ENCODE measurements around the gene TNFRSF19. TPM values are rescaled to one million over a fixed set of nuclear protein-coding genes. Genes with fewer than 3 reads are reported as not detected.

The TNFRSF19 gene
- total and polyA plus RNA-seq, 7 experiments from 2014 or later = 0.10 to 0.24 TPM; not detected in 5

DNA sequence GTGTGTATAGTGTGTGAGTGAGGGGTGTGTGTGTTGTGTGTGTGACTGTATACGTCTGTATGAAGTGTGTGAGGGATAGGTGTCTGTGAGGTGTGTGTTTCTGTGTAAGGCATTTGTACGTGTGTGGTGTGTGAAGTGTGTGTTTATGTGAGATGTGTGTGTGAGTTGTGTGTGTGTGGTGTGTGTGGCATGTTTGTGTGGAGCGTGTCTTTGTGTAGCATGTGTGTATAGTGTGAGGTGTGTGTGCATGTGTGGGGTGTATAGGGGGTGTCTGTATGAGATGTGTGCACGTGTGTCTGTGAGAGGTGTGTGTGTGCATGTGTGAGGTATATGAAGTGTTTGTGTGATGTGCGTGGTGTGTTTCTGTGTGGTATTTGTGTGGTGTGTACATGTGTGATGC lies 13.2 kb upstream of the TNFRSF19 start:
- ChIA-PET POLR2A (no interaction called here), CTCF (no interaction called here)
- no peaks in the 10 kb centered on the region for H3K36me3 Mint-ChIP-seq
- intact Hi-C loops (cut with micrococcal nuclease) = no loop called here
- H3K4me3 Mint-ChIP-seq = no peak overlapping the region
- no peaks in the 10 kb centered on the region for H3K4me1 Mint-ChIP-seq
- no peaks in the 10 kb centered on the region for H3K9me3 ChIP-seq (ENCODE audit: control insufficient read depth in 2 of 3, low read length in 3 of 3)
- H3K36me3 ChIP-seq (ENCODE audit: control insufficient read depth in 2 of 3, insufficient read depth in 3 of 3, low read length in 3 of 3) = no peaks in the 10 kb centered on the region
- DNase-seq (no peak), ATAC-seq (no peak)
- H3K27me3 ChIP-seq (ENCODE audit: control insufficient read depth in 2 of 2, insufficient read depth in 2 of 2, low read length in 2 of 2) = no peaks in the 10 kb centered on the region
- H3K27ac ChIP-seq (ENCODE audit: low read depth, low read length) = no peak overlapping the region
- no peaks in the 10 kb centered on the region for H3K4me1 ChIP-seq (ENCODE audit: control insufficient read depth in 2 of 2, insufficient read depth in 2 of 2, low read length in 2 of 2)
- peaks cover 0 to 28% (median 12%) of the 10 kb centered on the region in 5 donors for H3K27me3 Mint-ChIP-seq
- no peak overlapping the region for H3K27ac Mint-ChIP-seq
- H3K9me3 Mint-ChIP-seq = no peaks in the 10 kb centered on the region
- no peak overlapping the region for H3K4me3 ChIP-seq (ENCODE audit: low read length)

GRCh38 chr13:23557733-23558132 lies 12.5 kb upstream of the TNFRSF19 start:
- intact Hi-C loops (cut with micrococcal nuclease) = no loop called here

GRCh38 chr13:23558675-23559536 lies 11.3 kb upstream of the TNFRSF19 start:
- no peak for DNase-seq
- ChIA-PET CTCF (no interaction called here), POLR2A (no interaction called here)
- no peak overlapping the region for H3K27ac Mint-ChIP-seq
- H3K9me3 Mint-ChIP-seq = no peaks in the 10 kb centered on the region
- Histone ChIP-seq H3K9me3 (ENCODE audit: control insufficient read depth in 2 of 3, low read length in 3 of 3) (no peaks in the 10 kb centered on the region), H3K36me3 (ENCODE audit: control insufficient read depth in 2 of 3, insufficient read depth in 3 of 3, low read length in 3 of 3) (no peaks in the 10 kb centered on the region), H3K4me3 (ENCODE audit: low read length) (no peak overlapping the region), H3K27ac (ENCODE audit: low read depth, low read length) (no peak overlapping the region), H3K4me1 (ENCODE audit: control insufficient read depth in 2 of 2, insufficient read depth in 2 of 2, low read length in 2 of 2) (no peaks in the 10 kb centered on the region), H3K27me3 (ENCODE audit: control insufficient read depth in 2 of 2, insufficient read depth in 2 of 2, low read length in 2 of 2) (no peaks in the 10 kb centered on the region)
- peak; percentile 53 for ATAC-seq
- intact Hi-C loops (cut with micrococcal nuclease) = no loop called here
- peaks cover 5 to 25% (median 19%) of the 10 kb centered on the region in 5 donors for H3K27me3 Mint-ChIP-seq
- no peak overlapping the region for H3K4me3 Mint-ChIP-seq
- H3K4me1 Mint-ChIP-seq = no peaks in the 10 kb centered on the region
- H3K36me3 Mint-ChIP-seq = no peaks in the 10 kb centered on the region

More at GRCh38 chr13:23557733-23558132, 12.5 kb upstream of the TNFRSF19 start:
- Mint-ChIP-seq H3K4me3 (no peak overlapping the region), H3K9me3 (no peaks in the 10 kb centered on the region), H3K27me3 (peaks cover under 1 to 26% (median 11%) of the 10 kb centered on the region in 5 donors), H3K27ac (no peak overlapping the region), H3K36me3 (no peaks in the 10 kb centered on the region), H3K4me1 (no peaks in the 10 kb centered on the region)
- H3K9me3 ChIP-seq (ENCODE audit: control insufficient read depth in 2 of 3, low read length in 3 of 3) = no peaks in the 10 kb centered on the region
- H3K4me1 ChIP-seq (ENCODE audit: control insufficient read depth in 2 of 2, insufficient read depth in 2 of 2, low read length in 2 of 2) = no peaks in the 10 kb centered on the region
- no peaks in the 10 kb centered on the region for H3K27me3 ChIP-seq (ENCODE audit: control insufficient read depth in 2 of 2, insufficient read depth in 2 of 2, low read length in 2 of 2)
- POLR2A ChIA-PET = no interaction called here
- CTCF ChIA-PET = no interaction called here
- ATAC-seq (no peak), DNase-seq (no peak)
- H3K27ac ChIP-seq (ENCODE audit: low read depth, low read length) = no peak overlapping the region
- no peak overlapping the region for H3K4me3 ChIP-seq (ENCODE audit: low read length)
- no peaks in the 10 kb centered on the region for H3K36me3 ChIP-seq (ENCODE audit: control insufficient read depth in 2 of 3, insufficient read depth in 3 of 3, low read length in 3 of 3)

DNA sequence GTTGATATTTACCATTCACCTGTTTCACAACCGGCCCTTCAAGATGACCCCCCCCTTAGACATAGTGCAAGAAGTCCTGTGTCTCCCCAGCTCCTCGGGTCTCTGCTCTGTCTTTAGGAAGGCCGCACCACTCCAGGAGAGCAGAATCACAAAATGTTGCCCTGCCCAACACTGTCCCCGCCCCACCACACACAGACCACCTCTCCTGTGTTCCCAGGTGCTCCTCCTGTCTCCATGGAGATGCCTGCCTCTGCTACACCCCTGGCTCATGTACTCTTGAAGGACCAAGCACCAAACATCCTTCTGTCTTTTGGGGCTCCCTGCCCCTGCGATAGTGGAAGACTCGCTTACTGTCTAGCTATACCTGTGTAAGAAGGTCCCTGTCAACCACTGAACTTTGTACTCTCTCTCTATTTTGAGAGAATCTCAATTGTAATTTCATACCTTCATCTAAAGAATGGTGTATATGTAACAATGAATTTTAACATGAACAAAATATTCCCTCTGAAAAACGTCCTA lies 9.6 kb upstream of the TNFRSF19 start:
- DNase-seq = no peak
- ATAC-seq = no peak

GRCh38 chr13:23561261-23561660 lies 9.0 kb upstream of the TNFRSF19 start:
- Histone ChIP-seq H3K4me1 (ENCODE audit: control insufficient read depth in 2 of 2, insufficient read depth in 2 of 2, low read length in 2 of 2) (no peaks in the 10 kb centered on the region), H3K9me3 (ENCODE audit: control insufficient read depth in 2 of 3, low read length in 3 of 3) (no peaks in the 10 kb centered on the region), H3K36me3 (ENCODE audit: control insufficient read depth in 2 of 3, insufficient read depth in 3 of 3, low read length in 3 of 3) (no peaks in the 10 kb centered on the region), H3K27ac (ENCODE audit: low read depth, low read length) (no peak overlapping the region), H3K27me3 (ENCODE audit: control insufficient read depth in 2 of 2, insufficient read depth in 2 of 2, low read length in 2 of 2) (no peaks in the 10 kb centered on the region), H3K4me3 (ENCODE audit: low read length) (no peak overlapping the region)
- no peak overlapping the region for H3K4me3 Mint-ChIP-seq
- no peak for DNase-seq
- no peak overlapping the region for H3K27ac Mint-ChIP-seq
- no peaks in the 10 kb centered on the region for H3K9me3 Mint-ChIP-seq
- no peaks in the 10 kb centered on the region for H3K36me3 Mint-ChIP-seq
- H3K4me1 Mint-ChIP-seq = no peaks in the 10 kb centered on the region
- intact Hi-C loops (cut with micrococcal nuclease) = no loop called here
- ChIA-PET CTCF (no interaction called here), POLR2A (interaction anchor here (1.0 kb wide), 1 partner anchor 10 kb away, joined by 3 read pairs; no protein-coding TSS in a partner anchor)
- no peak for ATAC-seq
- peaks cover 10 to 26% (median 17%) of the 10 kb centered on the region in 5 donors for H3K27me3 Mint-ChIP-seq

More for the DNA sequence above, 9.6 kb upstream of the TNFRSF19 start:
- Mint-ChIP-seq H3K4me3 (no peak overlapping the region), H3K9me3 (no peaks in the 10 kb centered on the region), H3K36me3 (no peaks in the 10 kb centered on the region), H3K27ac (no peak overlapping the region), H3K27me3 (peaks cover 9 to 21% (median 14%) of the 10 kb centered on the region in 5 donors), H3K4me1 (no peaks in the 10 kb centered on the region)
- H3K9me3 ChIP-seq (ENCODE audit: control insufficient read depth in 2 of 3, low read length in 3 of 3) = no peaks in the 10 kb centered on the region
- H3K4me3 ChIP-seq (ENCODE audit: low read length) = no peak overlapping the region
- POLR2A ChIA-PET = interaction anchor here (1.0 kb wide), 1 partner anchor 10 kb away, joined by 3 read pairs; no protein-coding TSS in a partner anchor
- CTCF ChIA-PET = no interaction called here
- no peaks in the 10 kb centered on the region for H3K27me3 ChIP-seq (ENCODE audit: control insufficient read depth in 2 of 2, insufficient read depth in 2 of 2, low read length in 2 of 2)
- H3K36me3 ChIP-seq (ENCODE audit: control insufficient read depth in 2 of 3, insufficient read depth in 3 of 3, low read length in 3 of 3) = no peaks in the 10 kb centered on the region
- intact Hi-C loops (cut with micrococcal nuclease) = no loop called here
- H3K4me1 ChIP-seq (ENCODE audit: control insufficient read depth in 2 of 2, insufficient read depth in 2 of 2, low read length in 2 of 2) = no peaks in the 10 kb centered on the region
- H3K27ac ChIP-seq (ENCODE audit: low read depth, low read length) = no peak overlapping the region

DNA sequence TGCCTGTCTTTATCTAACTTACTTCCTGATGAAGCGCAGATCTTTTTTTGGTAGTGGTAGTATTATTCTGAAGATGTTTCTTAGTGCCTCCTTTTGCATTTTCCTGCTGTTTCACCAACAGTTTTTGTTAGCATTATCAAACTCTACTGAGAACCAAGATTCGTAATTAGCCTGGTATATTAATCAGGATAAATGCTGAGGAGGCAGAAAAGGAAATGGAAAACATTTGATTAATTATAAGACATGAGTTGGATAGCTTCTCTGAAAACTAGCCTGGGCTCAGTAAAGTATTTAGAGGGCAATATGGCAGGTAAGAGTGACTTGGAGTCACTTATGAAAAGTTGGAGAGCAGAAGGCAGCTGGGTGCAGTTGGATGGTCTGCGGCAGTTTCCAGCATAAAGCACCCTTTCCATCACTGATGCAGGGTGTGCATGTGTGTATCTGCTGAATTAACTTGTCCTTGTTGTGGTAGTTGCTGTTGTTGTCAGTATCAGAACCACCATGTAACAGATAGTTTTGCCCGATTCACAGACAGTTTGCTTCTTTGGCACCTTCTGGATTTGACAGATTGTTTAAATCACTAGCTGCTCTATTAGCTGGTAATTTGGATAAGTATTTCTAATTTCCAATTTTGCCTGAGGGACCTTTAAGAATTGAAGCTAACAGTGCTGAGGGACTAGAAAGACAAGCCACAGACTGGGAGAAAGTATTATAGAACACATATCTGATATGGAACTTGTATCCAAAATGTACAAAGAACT lies 6.9 kb upstream of the TNFRSF19 start:
- ChIA-PET CTCF (interaction anchor here (0.8 kb wide), 1 partner anchor 35 kb away, joined by 3 read pairs; no protein-coding TSS in a partner anchor), POLR2A (no interaction called here)
- no peaks in the 10 kb centered on the region for H3K36me3 ChIP-seq (ENCODE audit: control insufficient read depth in 2 of 3, insufficient read depth in 3 of 3, low read length in 3 of 3)
- no peaks in the 10 kb centered on the region for H3K9me3 Mint-ChIP-seq
- no peak overlapping the region for H3K27ac Mint-ChIP-seq
- no peak overlapping the region for H3K27ac ChIP-seq (ENCODE audit: low read depth, low read length)
- no peaks in the 10 kb centered on the region for H3K27me3 ChIP-seq (ENCODE audit: control insufficient read depth in 2 of 2, insufficient read depth in 2 of 2, low read length in 2 of 2)
- intact Hi-C loops (cut with micrococcal nuclease) = no loop called here
- no peaks in the 10 kb centered on the region for H3K4me1 Mint-ChIP-seq
- H3K9me3 ChIP-seq (ENCODE audit: control insufficient read depth in 2 of 3, low read length in 3 of 3) = no peaks in the 10 kb centered on the region
- no peak for DNase-seq
- H3K4me3 Mint-ChIP-seq = no peak overlapping the region
- H3K4me1 ChIP-seq (ENCODE audit: control insufficient read depth in 2 of 2, insufficient read depth in 2 of 2, low read length in 2 of 2) = no peaks in the 10 kb centered on the region
- peaks cover 21 to 35% (median 22%) of the 10 kb centered on the region in 5 donors for H3K27me3 Mint-ChIP-seq
- H3K4me3 ChIP-seq (ENCODE audit: low read length) = no peak overlapping the region
- no peaks in the 10 kb centered on the region for H3K36me3 Mint-ChIP-seq
- ATAC-seq = no peak

Measured in naive thymus-derived CD4-positive, alpha-beta T cell (primary cell).